T-helper 2 cell (primary cell): ENCODE measurements around the gene RGS5.
"Not testable (repeated sequence)": the region's sequence is repeated elsewhere in the genome, so short reads cannot be mapped to it uniquely, and the experiment has no call there.

Experiments
- DNase-seq, 5 experiments: peaks; one replicate each; pipeline versions ENCODE4 v3.0.0 to v3.0.0-alpha.2; 2012 to 2022
- total RNA-seq, 2 donors: gene quantifications; one replicate each; lab custom pipeline; 2026; lab: John Stamatoyannopoulos, UW

The RGS5 gene, protein sequence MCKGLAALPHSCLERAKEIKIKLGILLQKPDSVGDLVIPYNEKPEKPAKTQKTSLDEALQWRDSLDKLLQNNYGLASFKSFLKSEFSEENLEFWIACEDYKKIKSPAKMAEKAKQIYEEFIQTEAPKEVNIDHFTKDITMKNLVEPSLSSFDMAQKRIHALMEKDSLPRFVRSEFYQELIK
- total RNA-seq, result 0.31 to 0.74 reads per million in 2 donors

DNA sequence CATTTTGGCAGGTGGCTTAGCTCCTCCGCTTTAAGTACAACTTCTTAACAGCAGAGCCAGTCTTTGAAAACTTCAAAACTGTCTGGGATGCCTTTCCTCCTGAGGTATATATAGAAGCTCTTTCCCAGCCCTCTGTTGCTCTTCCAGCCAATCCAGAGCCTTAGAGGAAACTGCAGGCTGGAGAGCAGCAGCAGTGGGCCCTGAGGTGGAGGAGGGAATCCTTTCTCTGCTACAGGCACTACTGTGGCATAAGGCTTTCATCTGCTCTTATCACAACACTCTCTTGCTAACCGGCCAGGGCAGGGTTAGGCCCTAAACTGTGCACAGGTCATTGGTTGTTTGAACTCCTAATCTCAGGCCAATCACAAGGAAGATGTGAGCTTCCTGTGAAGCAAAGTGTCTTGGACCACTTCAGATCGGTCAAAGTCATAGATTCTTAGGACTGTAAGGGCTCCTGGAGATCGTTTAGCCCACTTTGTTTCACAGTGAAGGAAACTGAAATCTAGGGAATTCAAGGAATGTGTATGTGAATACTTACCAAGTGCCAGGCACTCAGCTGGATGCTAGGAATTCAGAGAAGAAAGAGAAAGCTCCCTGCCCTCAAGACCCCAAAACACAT is at the start of gene RGS5:
TSS of gene RGS5 (minus strand) at position 84 of the 619 bp plus-strand sequence. CDS start at position 3, 81 bp downstream.
- DNase-seq, result no peak

GRCh38 chr1:163250382-163250974 is 47.8 kb upstream of the RGS5 start:
- DNase-seq, result no peak

DNA sequence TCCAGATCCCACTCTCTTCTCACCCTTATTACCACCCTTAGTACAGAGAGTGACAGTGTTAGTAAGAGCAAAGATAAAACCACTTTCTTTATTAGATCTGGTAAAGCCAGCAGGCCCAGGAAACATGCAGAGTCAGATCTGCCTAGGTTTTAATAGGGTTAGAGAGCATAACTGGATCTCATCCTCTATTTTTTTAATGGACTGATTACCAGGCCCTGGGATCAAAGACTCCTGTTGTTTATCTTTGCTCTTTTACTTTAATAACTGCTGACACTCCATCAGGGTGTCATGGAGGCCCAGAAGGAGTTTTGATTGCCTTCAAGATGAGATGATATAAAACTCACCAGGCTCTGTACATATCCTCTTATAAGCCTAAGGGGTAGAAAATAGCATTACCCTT is 45.3 kb upstream of the RGS5 start:
- DNase-seq, result no peak

- DNase-seq, result not testable (repeated sequence)
Measured at GRCh38 chr1:163244648-163245047, 41.9 kb upstream of the RGS5 start.

DNA sequence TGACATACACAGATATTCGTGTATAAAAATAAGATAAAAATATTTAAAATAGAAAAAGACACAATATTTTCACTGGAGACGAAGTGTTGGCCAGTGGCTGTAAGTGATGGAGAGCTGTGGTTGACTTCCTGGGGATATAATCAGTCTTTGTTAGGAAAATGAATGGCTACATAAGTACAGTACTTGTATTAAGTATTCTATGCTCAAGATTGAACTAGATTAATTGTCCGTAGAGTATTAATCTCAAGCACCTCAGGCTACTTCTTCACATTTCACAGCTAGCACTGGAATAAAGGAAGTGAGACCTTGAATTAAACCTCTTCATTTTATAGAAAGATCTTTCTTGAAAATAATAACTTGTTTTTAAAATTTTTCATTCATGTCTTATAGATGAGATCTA is 39.0 kb upstream of the RGS5 start:
- no peak for DNase-seq

DNA sequence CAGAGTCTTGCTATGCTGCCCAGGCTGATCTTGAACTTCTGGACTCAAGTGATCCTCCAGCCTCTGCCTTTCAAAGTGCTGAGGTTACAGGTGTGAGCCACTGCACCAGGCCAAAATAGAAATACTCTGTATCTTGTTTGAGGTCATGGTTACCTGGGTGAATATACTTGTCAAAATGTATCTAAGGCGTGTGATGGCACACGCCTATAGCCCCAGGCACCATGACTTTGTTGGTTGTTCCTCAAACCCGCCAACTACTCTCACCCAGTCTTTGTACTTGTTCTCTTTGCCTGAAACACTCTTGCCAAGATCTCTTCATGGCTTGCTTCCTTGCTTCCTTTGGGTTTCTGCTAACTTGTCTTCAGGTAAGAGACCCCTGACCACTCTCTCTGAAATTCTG is 38.0 kb upstream of the RGS5 start:
- DNase-seq, result no peak

- DNase-seq, result not testable (repeated sequence)
Measured at GRCh38 chr1:163233643-163234042, 30.9 kb upstream of the RGS5 start.

- no peak for DNase-seq
Measured at GRCh38 chr1:163231385-163231784, 28.7 kb upstream of the RGS5 start.

- DNase-seq, result no peak
Measured at GRCh38 chr1:163230827-163231226, 28.1 kb upstream of the RGS5 start.

- not testable (repeated sequence) for DNase-seq
Measured at GRCh38 chr1:163228271-163228670, 25.6 kb upstream of the RGS5 start.

GRCh38 chr1:163227126-163227525 is 24.4 kb upstream of the RGS5 start:
- DNase-seq, result no peak

DNA sequence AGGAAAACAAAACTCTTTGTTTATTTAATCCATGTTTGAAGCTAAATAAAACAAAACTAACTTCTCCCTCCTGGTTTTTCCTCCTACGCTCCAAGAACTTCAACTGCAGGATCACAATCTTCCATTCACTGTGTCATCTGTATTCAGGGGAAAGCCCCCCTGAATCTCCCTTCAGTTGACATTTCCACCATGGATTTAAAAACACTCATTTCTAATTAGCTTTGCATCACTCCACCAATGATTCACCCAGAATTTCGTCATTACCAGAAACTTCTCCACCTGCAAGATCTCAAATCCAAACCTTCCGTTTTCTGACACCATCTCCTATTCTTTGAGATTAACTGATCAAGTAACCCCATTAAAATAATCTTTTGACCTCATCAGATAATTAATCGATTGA is 10.9 kb upstream of the RGS5 start:
- DNase-seq, result no peak

- DNase-seq, result no peak
Measured at GRCh38 chr1:163211667-163212066, 9.0 kb upstream of the RGS5 start.

- no peak for DNase-seq
Measured at GRCh38 chr1:163205513-163205912, 2.8 kb upstream of the RGS5 start.

GRCh38 chr1:163203561-163203960 is 845 bp upstream of the RGS5 start:
- no peak for DNase-seq

DNA sequence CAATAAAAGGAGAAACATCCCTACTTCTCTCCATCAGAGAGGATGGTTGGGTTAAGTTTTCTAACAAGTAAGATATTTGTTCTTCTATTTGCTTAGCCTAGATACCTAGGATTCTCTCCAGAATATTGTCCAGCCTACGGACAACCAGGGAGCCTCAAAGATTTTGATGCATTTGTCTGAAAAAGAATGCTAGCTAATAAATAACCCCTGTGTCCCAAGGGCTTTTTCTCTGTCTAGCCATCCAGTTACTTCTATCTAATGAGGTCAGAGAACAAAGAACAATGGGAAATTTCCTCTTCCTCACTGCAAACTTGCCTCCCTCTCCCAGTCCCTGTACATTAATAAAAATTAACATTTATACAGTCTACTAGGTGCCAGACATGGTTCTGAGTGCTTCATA is 810 bp downstream of the RGS5 start:
- no peak for DNase-seq

DNA sequence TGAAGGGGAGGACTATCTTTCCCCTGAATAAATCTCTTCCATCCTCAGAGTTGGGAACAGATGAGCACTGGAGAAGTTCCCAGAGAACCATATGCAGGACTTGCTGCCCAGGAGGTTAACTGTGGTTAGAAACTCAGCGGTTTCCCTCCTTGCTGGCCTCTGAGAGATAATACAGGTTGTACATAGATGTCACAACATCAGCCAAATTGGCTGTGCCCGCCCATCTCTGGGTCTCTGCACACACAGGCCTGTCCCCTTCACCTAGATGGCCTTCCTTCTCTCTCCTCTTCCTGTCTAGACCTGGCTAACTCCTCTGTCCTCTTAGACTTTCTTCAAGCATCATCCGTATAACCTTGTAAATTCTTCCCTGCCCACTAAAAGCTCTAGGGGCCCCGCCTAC is 5.7 kb downstream of the RGS5 start:
- DNase-seq, result no peak

DNA sequence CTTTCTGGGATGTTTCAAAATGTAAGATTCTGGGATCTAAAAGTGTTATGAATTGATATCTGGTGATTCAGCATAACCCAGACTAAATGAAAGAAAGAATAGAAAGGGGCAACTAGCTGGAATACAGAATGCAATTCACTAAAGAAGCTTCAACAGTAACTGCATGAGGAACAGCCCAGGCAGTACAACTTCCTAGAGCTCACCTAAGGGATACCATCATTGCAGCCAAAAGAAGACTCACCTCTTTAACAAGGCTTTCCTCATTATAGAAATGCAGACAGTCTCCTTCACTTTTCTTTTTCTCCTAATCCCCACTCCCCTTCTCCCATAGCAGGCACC is 6.3 kb downstream of the RGS5 start:
- DNase-seq, result no peak

GRCh38 chr1:163195728-163196448 is 6.8 kb downstream of the RGS5 start:
- DNase-seq, result no peak

DNA sequence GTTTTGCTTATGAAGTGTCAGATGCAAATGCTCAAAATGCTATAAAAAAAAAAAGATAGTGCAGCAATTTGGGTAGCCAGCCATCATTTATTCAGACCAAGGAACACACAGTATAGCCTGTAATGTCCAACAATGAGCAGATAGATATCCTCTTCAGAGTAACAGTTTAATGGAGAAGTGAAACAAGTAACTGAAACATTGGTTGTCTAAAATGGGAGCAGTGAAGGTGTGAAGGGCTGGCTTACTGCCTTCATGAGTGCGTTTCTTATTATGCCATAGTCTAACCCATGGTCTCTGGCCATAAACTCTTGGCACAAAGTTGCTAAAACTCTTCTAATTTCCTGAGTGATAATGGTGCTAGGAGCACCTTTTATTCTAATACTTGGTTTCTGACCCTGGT is 11.4 kb downstream of the RGS5 start:
- no peak for DNase-seq

GRCh38 chr1:163188947-163189346 is 13.8 kb downstream of the RGS5 start:
- no peak for DNase-seq

DNA sequence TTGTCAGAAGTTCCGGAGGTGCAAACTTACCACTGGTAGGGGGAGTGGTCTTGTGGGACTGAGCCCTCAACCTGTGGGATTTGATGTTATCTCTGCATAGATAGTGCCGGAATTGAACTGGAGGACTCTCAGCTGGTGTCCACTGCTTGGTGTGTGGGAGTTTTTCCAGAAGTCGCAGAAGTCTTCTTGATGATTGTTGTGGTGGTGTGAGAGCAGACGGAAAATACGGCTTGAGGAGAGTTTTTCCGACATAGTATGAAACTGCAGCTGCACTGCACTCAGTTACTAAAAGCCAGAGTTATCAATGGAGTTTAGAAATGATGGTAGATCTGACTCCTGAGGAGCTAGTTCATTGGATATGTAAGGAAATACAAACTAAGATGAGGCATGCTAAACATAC is 14.9 kb downstream of the RGS5 start:
- no peak for DNase-seq

DNA sequence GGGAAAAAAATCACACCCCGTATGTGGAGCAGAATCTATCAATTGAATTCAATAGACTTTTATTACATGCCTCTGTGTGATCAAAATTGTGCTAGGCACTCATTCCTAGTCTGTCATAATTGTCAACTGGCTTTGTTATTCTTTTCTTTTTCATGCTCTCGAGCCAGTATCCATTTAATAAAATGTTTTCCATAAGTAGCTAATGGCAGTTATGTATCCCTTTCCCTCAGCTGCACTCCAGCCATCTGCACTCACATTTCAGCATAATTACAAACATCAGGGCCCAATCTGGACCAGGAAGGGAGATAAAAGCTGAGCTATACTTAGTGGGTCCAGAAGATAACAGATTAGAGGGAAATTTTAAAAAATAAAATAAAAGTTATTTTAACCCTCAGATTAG is 15.9 kb downstream of the RGS5 start:
- DNase-seq, result no peak
